Thyroid gland (tissue), 4 donors: ENCODE data around the gene WDR49.

ENCODE experiments used
- CTCF ChIP-seq, 6 experiments: fragments of 200-600 bp in 3 of 6; fragments of 450-650 bp in 3 of 6; sonication (generic) in 3 of 6; IDR thresholded peaks; one replicate each; pipeline ENCODE4 v1.5.1; 2016 to 2019; ENCODE audit warnings: antibody characterized with exemption in 6 of 6, mild to moderate bottlenecking in 2 of 6, inconsistent platforms in 1 of 6, moderate library complexity in 1 of 6
- POLR2A ChIP-seq, 2 donors: fragments of 450-650 bp; IDR thresholded peaks; one replicate each; pipeline ENCODE4 v1.6.1; 2017; ENCODE audit warnings: antibody characterized with exemption in 2 of 2, mild to moderate bottlenecking in 2 of 2, moderate library complexity in 1 of 2

GRCh38 chr3:167497903-167498302 lies 155.8 kb downstream of the WDR49 start:
- TF ChIP-seq CTCF (IDR thresholded peaks at IDR 0.05) (no peak), POLR2A (IDR thresholded peaks at IDR 0.05) (no peak)
